Measurements from ENCODE around the gene TASP1.
A peak's percentile ranks its signal among the peaks of the same experiment; 100 is the strongest.

GRCh38 chr20:13546497-13547131 is 92.1 kb downstream of the TASP1 start:
- TF ChIP-seq POLR2A (IDR thresholded peaks at IDR 0.05; ENCODE audit: low read depth) = no peak
- TF ChIP-seq, protein P1, sequence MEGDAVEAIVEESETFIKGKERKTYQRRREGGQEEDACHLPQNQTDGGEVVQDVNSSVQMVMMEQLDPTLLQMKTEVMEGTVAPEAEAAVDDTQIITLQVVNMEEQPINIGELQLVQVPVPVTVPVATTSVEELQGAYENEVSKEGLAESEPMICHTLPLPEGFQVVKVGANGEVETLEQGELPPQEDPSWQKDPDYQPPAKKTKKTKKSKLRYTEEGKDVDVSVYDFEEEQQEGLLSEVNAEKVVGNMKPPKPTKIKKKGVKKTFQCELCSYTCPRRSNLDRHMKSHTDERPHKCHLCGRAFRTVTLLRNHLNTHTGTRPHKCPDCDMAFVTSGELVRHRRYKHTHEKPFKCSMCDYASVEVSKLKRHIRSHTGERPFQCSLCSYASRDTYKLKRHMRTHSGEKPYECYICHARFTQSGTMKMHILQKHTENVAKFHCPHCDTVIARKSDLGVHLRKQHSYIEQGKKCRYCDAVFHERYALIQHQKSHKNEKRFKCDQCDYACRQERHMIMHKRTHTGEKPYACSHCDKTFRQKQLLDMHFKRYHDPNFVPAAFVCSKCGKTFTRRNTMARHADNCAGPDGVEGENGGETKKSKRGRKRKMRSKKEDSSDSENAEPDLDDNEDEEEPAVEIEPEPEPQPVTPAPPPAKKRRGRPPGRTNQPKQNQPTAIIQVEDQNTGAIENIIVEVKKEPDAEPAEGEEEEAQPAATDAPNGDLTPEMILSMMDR (IDR thresholded peaks at IDR 0.05) = peak; percentile 79 to 87 (median 82)

Data from esophagus muscularis mucosa (tissue), 3 donors.